ENCODE measurements around the gene LMF2.
"Not testable (repeated sequence)": the region's sequence is repeated elsewhere in the genome, so short reads cannot be mapped to it uniquely, and the experiment has no call there.

LMF2 gene

DNA sequence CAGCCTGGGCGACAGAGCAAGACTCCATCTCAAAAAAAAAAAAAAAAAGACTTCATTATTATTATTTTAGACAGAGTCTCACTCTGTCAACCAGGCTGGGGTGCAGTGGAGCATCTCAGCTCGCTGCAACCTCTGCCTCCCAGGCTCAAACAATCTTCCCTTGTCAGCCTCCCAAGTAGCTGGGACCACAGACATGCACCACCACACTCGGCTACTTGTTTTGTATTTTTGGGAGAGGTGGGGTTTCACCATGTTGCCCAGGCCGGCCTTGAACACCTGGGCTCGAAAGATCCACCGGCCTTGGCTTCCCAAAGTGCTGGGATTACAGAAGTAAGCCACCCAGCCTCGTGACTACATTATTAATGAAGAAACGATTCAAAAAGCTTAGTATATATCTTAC lies 27.6 kb upstream of the LMF2 start:
- DNase-seq (ENCODE audit: low read depth) = no peak

DNA sequence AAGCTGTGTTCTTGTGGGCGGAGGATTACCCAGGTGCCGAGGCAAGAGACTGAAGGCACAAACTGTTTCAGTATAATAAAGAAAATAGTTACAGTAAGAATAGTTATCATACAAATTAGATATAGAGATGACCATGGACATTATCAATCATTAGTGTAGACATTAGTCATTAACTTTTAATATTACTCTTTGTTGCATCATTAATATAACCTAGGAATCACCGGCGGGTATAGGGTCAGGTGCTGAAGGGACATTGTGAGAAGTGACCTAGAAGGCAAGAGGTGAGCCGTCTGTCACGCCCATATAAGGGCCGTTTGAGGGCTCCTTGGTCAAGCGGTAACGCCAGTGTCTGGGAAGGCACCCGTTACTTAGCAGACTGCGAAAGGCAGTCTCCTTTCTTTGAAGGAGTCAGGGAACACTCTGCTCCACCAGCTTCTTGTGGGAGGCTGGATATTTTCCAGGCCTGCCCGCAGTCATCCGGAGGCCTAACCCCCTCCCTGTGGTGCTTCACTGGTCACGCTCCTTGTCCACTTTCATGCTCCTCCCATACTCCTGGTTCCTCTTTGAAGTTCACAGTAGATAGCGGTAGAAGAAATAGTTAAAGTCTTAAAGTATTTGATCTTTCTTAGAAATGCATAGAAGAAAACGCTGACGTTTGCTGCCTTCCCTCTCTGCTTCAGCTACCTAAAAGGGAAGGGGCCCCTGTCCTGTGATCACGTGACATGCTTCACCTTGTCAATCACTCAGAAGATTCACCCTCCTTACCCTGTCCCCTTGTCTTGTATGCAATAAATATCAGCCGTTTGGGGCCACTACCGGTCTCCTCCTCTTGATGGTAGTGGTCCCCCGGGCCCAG lies 26.6 kb upstream of the LMF2 start:
- not testable (repeated sequence) for DNase-seq (ENCODE audit: low read depth)

DNA sequence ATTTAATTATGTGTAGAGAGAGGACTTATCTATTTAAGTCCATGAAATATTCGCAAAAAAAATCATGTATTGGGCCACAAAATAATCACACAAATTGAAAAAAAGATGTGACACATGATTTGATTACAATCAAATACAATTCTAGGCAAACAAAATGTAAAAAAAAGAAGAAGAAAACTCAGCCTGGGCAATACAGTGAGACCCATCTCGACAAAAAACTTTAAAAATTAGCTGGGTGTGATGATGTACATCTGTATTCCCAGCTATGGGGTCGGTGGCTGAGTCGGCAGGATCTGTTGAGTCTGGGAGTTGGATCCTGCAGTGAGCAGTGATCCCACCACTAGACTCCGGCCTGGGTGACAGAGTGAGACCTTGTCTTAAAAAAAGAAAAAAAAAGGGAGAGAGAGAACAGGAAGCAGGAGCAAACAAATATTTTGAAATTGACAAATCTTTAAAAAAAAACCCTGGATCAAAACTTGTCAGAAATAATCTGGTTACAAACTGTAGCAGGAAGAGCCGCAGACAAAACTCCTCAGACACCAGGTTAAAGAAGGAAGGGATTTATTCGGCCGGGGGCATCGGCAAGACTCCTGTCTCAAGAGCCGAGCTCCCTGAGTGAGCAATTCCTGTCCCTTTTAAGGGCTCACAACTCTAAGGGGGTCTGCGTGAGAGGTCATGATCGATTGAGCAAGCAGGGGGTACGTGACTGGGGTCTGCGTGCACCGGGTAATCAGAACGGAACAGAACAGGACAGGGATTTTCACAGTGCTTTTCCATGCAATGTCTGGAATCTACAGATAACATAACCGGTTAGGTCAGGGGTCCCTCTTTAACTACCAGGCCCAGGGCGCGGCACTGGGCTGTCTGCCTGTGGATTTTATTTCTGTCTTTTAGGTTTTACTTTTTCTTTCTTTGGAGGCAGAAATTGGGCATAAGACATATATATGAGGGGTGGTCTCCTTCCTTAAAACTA lies 25.6 kb upstream of the LMF2 start:
- DNase-seq (ENCODE audit: low read depth) = no peak

GRCh38 chr22:50531962-50532674 lies 24.6 kb upstream of the LMF2 start:
- DNase-seq (ENCODE audit: low read depth) = no peak

DNA sequence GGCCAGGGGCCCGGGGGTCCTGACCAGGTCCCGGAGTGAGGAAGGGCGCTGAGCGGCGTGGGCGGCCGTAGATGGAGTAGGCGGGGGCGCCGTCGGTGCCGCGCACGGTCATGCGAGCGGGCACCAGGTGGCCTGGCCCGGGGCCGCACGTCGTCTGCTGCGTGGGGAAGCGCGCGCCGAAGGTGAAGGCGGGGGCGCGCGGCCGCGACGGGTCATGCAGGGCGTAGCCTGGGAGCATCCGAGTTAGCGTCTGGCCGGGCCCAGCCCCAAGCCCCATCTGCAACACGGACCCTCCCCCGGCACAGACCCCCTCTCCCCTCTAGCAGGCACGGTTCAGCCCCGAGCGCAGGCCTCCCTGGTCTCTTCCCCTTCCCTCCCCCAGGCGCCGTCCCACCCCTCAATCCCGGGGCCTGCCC lies 24.1 kb upstream of the LMF2 start:
- DNase-seq (ENCODE audit: low read depth) = peak; percentile 40

GRCh38 chr22:50530877-50531545 lies 23.5 kb upstream of the LMF2 start:
- peak; percentile 68 for DNase-seq (ENCODE audit: low read depth)

DNA sequence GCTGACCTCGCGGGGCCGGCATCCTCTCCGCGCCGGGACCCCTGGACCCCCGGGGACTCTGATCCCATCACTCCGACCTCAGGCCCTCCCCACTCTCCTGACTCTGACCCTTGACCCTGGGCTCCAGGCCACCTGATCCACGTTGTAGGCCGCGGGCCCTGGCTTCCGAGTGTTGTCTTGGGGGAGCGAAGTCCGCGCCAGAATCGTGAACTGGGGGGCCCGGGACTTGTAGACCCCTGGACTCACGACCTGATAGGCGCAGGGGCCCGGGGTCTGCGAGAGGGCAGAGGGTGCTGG lies 23.0 kb upstream of the LMF2 start:
- no peak for DNase-seq (ENCODE audit: low read depth)

- no peak for DNase-seq (ENCODE audit: low read depth)
Measured at GRCh38 chr22:50529897-50530579, 22.5 kb upstream of the LMF2 start, which contains the start of gene TYMP. TSS of gene TYMP (minus strand) at chr22:50530012. CDS start at chr22:50529709, 303 bp downstream.

GRCh38 chr22:50529416-50529896 lies 22.0 kb upstream of the LMF2 start:
- DNase-seq (ENCODE audit: low read depth) = no peak

DNA sequence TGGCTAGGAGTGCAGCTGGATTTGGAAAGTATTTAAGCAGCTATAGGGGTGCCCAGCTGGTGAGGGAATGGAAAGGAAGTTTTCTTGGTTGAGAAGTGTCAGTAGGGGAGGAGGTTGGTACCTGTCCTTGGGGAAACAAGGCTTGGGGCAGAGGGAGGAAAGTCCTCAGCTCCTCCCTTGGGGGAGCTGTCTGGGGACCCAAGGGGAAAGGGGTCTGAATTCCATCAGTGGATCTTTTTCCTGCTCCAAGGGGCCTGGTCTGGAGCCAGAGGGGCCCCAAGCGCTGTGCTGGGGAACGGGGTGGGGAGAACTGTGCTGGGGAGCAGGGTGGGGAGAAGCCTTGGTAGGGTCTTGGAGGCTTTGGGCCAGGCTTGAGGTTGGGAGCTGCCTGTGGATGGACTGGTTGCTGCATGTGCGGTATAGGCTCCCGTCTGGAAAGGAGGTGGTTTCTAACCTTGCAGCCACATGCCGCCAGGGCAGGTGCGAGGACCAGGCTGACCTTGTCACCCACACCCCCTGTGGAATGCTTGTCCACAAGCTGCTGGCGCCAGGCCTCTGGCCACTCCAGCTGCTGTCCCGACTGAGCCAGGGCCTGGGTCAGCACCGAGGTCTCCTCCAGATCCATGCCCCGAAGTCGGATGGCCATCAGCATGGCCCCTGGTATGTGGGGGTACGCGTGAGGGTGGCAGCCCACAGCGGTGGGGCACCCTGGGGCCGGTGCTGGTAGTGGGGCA lies 21.3 kb upstream of the LMF2 start:
- DNase-seq (ENCODE audit: low read depth) = no peak

- no peak for DNase-seq (ENCODE audit: low read depth)
Measured at GRCh38 chr22:50527921-50528681, 20.6 kb upstream of the LMF2 start.

DNA sequence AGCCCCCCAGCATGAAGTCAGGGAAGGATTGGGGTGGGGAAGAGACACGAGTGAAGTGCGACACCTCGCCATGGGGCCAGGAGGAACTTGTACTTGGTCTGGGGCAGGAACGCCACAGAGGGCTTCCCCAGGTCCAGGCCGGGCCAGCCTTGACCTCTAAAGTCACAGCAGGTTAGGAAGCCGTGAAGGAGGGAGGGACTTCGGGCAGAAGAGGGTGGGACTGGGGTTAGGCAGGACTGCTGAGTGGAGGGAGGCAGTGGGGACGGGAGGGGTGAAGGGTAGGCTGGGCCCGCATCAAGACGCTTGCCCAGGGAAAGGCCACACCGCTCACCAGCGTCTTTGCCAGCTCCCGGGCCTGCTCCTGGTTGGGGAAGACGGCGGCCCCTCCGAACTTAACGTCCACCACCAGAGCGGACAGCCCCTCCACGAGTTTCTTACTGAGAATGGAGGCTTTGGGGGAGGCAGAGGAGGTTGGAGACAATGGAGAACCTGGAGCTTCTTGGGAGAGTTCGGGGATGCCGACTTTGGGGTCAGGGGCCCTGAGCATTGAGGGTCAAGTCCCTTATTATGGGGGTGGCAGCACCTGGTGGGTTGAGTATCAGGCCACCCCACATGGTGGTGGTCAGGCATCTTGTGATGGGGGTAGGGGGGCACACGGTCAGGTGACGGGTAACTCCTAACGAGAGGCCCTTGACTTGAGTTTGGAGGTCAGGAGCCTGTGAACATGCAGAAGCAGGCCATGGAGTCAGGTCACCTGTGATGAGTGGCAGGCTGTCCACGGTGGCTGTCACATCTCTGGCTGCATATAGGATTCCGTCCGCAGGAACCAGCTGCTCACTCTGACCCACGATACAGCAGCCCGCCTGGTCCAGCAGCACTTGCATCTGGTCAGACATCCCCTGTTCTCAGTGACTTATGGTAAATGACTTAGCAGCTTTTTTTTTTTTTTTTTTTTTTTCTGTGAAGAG lies 19.6 kb upstream of the LMF2 start:
- no peak for DNase-seq (ENCODE audit: low read depth)

GRCh38 chr22:50526108-50526833 lies 18.8 kb upstream of the LMF2 start:
- DNase-seq (ENCODE audit: low read depth) = peak; percentile 57

- no peak for DNase-seq (ENCODE audit: low read depth)
Measured at GRCh38 chr22:50525858-50526107, 18.3 kb upstream of the LMF2 start.

DNA sequence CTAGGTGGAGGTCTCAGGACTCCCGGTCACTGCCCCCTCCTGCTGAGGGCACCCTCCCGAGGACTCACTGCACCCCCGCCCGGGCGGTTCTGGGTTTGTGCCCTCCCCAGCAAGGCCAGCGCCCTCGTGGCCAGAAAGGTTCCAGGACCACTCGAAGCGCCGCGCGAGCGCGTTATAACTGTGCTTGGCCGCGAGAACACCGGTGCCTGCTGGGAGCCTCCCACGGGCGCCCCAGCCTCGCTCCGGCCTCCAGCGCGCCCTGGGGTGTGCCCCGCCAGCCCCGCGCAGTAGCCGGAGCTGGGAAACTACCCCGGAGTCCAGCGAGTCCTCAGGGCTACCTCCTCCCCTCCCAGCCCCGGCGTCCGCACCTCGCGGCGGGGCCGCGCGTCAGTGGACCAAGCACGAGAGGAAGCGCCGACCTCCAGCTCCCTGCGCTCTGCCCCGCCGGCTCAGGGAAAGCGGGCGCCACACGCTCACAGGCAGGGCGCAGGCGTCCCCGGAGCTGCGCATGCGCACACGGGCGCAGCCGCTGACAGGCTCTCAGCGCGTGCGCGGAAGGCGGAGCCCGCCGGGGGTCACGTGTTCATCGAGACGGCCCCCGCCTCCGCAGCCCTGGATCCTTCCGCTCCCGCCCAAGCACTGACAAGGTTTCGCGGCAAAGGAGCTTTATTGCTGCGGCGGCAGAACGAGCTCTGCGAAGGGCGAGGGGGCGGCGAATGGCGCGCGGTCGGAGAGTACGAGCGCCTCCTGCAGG lies 17.8 kb upstream of the LMF2 start, which contains the start of gene SCO2:
SCO2 (minus strand) TSS at position 495 of the 754 bp plus-strand sequence. CDS start 1,187 bp downstream, outside the sequence.
- DNase-seq (ENCODE audit: low read depth) = peak; percentile 92

- DNase-seq (ENCODE audit: low read depth) = no peak
Measured at GRCh38 chr22:50524676-50525103, 17.2 kb upstream of the LMF2 start.
